Breast epithelium (tissue), 3 donors: Measurements from ENCODE around the gene RBMS2.

ENCODE experiments used
- POLR2A ChIP-seq: fragments of 450-650 bp; IDR thresholded peaks from one replicate; pipeline ENCODE4 v1.6.1; 2016; ENCODE audit warnings: antibody characterized with exemption, mild to moderate bottlenecking, moderate library complexity
- TF ChIP-seq, protein P1 (sequence below), 3 donors: fragments of 450-650 bp; IDR thresholded peaks; one replicate each; pipeline ENCODE4 v1.5.1; 2016 to 2017; ENCODE audit warnings: antibody characterized with exemption in 3 of 3, mild to moderate bottlenecking in 3 of 3, moderate library complexity in 3 of 3

DNA sequence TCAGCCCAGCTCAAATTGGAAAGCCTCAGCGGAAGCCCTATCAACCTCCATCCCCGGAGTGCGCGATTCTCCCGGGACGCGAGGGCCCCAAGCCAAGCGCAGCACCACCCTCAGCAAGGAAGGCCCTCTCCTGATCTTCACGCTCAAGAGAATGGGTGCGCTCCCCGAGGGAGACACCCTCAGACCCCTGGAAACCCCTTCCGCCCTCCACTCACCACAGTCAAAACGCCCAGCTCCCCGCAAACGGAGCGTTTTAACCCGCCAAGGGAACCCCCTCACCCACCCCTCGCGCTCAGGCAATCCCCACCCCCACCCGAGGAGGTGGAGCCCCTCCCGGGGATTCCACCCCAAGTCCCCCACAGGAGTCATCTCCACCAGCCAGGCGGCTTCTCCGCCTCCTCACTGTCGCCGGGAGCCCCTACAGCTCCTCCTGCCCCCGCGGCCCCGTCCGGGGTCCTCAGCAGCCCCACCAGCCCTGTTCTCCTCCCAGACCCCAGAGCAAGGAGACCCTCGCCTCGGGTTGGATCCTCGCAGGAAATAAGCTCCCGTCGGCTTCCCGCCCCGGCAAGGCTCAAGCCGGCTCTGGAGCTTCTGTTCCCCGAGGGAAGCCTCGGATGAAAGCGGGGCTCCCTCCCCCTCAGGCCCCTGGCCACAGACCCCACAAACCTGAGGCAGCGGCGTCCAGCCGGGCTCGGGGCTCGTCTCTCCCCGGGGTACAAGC lies 108.0 kb downstream of the RBMS2 start:
- TF ChIP-seq POLR2A: no peak
- TF ChIP-seq, protein P1, sequence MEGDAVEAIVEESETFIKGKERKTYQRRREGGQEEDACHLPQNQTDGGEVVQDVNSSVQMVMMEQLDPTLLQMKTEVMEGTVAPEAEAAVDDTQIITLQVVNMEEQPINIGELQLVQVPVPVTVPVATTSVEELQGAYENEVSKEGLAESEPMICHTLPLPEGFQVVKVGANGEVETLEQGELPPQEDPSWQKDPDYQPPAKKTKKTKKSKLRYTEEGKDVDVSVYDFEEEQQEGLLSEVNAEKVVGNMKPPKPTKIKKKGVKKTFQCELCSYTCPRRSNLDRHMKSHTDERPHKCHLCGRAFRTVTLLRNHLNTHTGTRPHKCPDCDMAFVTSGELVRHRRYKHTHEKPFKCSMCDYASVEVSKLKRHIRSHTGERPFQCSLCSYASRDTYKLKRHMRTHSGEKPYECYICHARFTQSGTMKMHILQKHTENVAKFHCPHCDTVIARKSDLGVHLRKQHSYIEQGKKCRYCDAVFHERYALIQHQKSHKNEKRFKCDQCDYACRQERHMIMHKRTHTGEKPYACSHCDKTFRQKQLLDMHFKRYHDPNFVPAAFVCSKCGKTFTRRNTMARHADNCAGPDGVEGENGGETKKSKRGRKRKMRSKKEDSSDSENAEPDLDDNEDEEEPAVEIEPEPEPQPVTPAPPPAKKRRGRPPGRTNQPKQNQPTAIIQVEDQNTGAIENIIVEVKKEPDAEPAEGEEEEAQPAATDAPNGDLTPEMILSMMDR (IDR thresholded peaks at IDR 0.05): no peak
